ENCODE data around the gene KAZN.
"Not testable (repeated sequence)": the region's sequence is repeated elsewhere in the genome, so short reads cannot be mapped to it uniquely, and the experiment has no call there.

The KAZN gene

DNA sequence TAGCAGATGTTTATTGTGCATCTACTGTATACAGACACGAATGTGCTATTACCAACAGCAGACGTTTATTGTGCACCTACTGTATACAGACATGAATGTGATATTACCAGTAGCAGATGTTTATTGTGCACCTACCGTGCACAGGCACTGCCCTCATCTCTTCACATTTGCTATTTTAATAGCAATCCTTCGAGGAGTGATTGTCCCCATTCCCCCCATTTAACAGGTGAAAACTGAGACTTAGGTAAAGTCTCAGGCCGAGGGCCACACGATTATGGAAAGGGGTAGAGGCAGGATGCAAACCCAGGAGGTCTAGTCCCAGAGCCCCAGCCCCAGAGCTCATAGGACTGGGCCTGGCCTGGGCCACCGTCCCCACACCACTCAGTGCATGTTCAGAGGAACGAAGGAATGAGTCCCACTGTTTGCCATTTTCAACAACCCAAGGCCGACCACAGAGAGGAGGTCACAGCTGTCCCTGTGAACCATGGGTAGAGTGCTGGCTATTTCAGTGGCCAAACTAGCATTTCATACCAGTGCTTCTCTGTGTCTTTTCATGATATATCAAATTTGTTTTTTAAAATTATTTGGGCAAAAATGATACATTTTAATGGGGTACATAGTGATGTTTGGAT, 440.6 kb downstream of the KAZN start:
- no peak for DNase-seq (ENCODE audit: low read depth)

DNA sequence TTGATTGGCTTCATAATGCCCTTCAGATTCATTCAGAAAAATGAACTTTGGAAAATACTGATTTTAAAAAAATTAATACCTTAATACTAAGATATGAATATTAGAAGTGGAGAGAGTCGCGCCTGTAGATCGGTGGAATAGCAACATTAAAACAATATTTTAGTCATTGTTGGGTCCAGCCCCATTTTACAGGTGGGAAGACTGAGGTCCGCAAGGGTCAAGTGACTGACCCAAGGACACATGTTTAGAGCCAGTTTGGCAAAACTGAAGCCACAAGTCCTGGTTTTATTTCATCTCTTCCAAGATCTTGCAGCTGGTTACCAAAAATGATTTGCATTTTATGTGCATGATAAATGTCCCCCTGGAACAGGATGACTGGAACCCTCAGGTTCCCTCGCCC, 441.4 kb downstream of the KAZN start:
- no peak for DNase-seq (ENCODE audit: low read depth)

DNA sequence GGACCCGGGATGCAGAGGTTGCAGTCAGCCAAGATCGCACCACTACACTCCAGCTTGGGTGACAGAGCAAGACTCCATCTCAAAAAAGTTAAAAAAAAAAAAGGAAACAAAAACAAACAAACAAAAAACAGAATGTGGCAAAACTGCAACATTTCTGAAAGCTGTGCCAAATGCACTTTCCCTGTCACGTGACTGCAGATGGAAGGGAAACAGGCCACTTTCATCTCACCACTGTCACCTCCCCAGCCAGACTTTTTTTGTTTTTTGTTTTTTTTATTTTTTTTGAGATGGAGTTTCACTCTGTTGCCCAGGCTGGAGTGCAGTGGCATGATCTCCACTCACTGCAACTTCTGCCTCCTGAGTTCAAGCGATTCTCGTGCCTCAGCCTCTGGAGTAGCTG, 442.2 kb downstream of the KAZN start:
- not testable (repeated sequence) for DNase-seq (ENCODE audit: low read depth)

DNA sequence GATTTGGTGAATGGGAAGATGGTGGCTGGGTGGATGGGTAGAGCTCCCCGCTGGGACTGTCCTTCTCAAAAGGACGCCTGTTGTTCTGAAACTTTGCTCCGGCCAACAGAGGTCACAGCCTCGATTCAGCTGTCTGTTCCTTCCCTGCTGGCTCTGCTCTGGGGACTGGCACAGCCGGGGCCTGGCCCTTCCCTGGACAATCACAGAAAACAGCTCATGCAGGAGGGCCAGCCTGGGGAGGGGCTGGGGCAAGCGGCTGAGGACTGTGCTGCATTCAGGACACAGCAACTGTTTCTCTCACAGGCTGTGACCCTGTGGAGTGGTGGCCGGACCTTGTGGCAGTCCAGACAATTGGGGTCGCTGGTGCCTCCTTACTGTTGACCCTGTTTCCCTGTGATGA, 444.4 kb downstream of the KAZN start:
- DNase-seq (ENCODE audit: low read depth), result no peak

DNA sequence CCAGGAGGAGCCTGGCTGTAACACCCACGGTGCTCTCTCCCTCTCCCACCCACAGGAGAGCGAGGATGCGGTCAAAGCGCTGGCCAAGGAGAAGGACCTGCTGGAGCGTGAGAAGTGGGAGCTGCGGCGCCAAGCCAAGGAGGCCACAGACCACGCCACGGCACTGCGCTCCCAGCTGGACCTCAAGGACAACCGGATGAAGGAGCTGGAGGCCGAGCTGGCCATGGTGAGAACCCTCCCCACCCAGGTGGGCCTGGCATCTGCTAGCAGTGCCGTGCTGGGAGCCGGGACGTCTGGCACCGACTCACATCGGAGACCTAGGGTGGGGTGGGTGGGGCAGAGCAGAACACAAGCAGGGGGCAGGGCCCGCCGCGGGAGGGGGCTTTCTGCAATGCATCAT, 445.4 kb downstream of the KAZN start:
- no peak for DNase-seq (ENCODE audit: low read depth)

DNA sequence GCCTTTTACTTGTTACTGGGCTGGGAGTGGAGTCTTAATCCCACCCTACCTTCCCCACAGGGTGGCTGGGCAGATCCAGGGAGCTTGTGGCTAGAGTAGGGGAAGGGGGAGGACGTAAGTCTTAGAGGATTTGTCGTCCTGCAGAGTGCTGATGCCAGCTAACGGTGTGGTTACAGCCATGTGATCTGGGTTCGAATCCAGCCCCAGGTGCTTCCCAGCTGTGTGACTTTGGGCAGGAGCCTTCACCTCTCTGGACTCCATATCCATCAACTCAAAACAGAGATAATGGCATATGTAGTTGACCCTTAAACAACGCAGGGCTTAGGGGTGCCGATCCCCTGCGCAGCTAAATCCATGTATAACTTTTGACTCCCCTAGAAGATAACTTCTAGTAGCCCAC, 446.6 kb downstream of the KAZN start:
- no peak for DNase-seq (ENCODE audit: low read depth)

DNA sequence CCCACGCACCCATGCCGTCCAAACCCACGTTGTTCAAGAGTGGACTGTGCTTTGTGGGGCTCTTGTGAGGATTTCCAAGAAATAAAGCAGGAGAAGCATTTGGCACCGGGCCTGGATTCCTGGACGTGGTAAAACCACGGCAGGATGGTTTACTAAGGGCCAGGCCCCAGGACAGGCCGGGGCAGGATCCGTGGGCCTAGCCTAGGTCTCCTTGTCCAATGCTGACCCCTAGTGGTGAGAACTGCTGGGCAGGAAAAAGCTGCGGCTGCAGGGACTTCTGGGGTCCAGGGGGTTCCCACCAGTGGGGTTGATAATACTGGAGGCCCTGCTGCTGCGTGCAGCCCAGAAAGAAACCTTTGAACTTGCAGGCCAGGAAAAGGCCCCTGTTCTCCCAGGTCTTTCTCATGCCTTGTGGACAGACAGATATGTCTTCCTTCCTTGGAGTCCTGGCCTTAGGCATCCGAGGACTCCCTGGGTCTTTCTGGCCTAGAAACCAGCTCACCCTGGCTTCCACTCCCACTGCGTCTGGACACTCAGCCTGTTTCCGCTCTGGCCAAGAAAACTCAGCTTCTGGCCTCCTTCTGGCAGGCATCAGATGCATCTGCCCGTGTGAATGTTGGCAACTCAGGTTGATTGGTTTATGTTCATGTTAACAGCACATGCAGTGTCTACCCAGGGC, 448.1 kb downstream of the KAZN start:
- DNase-seq (ENCODE audit: low read depth), result no peak

DNA sequence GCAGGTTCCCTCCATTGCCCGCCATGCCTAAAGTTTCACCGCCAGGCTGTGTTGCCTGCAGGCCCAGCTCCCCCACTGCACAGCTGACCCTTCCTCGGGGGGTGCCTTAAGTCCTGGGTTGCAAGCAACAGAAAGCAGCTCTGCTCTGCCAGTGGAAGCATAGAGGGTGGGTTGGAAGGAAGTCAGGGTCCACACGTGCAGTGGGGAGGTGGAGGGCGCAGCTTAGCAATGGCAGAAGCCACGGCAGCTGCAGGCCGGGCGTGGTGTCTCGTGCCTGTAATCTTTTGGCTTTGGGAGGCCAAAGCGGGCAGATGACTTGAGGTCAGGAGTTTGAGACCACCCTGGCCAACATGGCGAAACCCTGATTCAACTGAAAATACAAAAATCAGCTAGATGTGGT, 448.8 kb downstream of the KAZN start:
- no peak for DNase-seq (ENCODE audit: low read depth)

DNA sequence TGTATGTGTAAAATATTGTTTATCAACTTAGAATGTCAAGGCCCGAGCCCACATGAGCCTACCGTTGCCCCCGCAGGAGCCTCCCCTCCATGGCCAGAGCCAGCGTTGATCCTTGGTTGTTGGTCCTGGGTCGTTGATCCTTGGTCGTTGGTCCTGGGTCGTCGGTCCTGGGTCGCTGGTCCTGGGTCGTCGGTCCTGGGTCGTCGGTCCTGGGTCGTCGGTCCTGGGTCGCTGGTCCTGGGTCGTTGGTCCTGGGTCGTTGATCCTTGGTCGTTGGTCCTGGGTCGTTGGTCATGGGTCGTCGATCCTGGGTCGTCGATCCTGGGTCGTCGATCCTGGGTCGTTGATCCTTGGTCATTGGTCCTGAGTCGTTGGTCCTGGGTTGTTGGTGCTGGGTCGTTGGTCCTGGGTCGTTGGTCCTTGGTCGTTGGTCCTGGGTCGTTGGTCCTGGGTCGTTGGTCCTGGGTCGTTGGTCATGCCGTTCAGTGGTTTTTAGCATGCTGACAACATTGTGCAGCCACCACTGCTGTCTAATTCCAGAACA, 450.0 kb downstream of the KAZN start:
- DNase-seq (ENCODE audit: low read depth), result no peak

DNA sequence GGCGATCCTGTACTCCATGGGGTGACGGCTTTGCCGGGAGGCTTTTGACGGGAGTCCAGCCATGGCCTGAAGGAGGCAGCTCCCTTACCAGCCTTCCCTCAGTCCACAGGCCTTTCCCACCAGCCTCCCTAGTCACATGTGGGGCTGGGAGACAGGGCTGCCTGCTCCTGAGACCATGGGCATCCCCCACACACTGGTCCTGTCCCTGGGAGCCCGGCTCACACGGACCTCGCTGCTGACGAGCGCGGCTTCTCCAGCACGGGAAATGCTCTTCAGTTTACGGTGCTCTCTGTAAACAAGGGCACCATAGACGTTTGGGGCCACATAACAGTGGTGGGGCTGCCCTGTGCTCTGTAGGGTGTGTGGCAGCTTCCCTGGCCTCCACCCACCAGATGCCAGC, 450.6 kb downstream of the KAZN start:
- DNase-seq (ENCODE audit: low read depth), result no peak

DNA sequence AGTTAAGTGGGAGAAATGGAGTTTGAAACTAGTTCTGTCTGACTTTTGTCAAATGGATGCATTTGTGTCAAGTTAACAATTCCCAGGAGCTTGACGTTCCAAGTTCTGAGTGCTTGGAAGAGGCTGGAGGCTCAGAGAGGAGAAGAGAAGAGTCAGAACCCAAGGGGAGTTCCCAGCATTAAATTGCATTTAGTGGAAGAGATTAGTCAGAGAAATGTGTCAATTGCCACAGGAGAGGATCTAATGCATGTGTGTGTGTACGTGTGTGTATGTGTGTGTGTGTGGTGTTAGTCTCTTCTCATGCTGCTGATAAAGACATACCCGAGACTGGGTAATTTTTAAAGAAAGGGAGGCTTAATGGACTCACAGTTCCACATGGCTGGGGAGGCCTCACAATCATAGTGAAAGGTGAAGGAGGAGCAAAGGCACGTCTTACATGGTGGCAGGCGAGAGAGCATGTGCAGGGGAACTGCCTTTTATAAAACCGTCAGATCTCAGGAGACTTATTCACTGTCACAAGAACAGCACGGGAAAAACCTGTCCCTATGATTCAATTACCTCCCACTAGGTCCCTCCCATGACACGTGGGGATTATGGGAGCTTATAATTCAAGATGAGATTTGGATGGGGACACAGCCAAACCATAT, 453.5 kb downstream of the KAZN start:
- no peak for DNase-seq (ENCODE audit: low read depth)

DNA sequence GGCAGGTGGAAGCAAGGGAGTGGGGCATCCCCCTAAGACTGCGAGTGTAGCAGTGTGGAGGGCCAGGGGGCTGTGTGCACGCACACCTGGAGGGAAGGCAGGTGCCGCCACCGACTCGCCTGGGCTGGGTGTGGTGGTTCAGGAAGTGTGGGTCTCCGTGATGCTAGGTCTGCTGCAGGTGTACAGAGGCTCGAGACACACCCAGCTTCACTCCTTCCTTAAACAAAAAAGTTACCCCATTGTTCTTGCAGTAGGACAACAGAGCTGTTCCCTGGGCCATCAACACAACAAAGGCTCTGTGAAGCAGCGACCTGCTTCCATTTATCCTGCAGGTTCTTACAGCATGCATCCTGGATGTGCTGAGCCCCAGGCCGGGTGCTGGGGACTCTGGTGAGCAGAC, 454.7 kb downstream of the KAZN start:
- DNase-seq (ENCODE audit: low read depth), result no peak

DNA sequence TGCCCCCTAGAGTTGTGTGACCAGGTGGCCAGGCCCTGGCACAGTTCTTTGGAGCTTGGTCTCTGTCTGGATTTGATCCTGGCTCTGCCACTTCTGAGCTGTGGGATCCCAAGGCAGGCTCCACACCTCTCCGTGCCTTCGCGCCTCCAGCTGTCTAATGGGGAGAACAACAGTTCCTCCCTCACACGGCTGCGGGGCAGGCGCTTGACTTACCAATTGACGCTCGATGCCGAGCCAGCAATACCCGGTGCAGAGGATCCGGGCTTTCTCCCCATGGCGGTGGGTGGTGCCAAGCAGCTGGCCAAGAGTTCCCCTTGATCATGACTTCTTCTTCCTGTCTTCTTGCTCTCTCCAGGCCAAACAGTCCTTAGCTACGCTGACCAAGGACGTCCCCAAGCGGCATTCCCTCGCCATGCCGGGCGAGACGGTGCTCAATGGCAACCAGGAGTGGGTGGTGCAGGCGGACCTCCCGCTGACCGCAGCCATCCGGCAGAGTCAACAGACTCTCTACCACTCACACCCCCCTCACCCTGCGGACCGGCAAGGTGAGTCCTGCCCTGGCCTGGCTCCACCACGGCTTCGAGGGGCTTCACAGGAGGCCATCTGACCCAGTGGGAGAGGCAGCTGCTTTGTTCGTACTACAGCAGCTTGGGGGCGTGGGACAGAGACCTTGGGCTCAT, 457.4 kb downstream of the KAZN start:
- DNase-seq (ENCODE audit: low read depth), result no peak

DNA sequence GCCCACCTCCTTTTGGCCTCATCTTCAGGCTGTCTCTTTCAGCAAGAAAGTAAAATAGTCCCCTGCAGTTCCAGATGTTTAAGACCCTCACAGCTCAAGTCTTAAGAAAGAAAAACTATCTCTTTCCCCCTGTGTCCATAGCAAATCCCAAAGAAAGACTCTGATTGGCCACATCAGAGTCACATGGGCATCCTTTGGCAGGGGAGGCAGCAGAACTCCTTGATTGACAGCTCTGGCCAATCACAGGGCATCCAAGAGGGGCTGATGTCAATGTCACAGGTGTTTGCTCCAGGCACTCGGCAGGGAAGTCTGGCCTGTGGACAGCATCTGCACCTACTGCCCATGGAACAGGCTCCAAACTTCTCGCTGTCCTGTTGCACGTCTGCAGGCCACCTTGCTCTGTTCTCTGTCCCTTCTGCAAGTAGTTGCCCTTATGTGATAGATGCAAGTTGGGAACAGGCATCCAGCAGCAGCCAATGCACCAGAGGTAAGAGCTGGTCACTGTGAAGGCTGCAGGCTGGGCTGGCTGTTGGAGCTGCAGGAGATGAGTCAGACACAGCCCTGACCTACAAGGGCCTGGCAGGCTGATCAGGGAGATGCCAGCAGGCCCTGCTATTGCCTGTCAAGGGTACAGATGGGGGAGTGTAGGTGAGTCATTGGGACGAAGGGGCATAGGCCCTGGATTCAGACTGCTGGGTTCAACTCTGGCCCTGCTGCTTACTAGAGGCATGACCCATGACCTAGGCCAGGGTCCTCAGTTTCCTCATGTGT, 458.2 kb downstream of the KAZN start:
- DNase-seq (ENCODE audit: low read depth), result no peak

DNA sequence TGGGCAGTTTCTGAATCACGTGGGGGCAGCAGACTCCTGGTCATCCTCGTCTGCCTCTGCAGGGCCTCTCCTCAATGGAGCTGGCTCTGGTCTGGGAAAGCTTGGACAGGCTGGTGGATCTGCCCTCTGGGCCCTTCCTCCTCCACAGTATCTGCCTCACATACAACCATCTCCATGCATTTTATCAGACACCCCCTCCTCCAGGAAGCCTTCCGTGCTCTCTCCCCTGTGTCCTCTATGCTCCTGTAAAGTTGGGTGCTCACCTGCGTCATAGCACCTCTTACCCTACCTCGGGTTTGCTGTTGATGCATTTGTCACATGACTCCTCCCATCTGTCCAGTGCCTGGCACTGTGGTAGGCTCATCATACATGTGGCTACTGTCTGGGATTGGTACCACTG, 459.3 kb downstream of the KAZN start:
- DNase-seq (ENCODE audit: low read depth), result no peak

DNA sequence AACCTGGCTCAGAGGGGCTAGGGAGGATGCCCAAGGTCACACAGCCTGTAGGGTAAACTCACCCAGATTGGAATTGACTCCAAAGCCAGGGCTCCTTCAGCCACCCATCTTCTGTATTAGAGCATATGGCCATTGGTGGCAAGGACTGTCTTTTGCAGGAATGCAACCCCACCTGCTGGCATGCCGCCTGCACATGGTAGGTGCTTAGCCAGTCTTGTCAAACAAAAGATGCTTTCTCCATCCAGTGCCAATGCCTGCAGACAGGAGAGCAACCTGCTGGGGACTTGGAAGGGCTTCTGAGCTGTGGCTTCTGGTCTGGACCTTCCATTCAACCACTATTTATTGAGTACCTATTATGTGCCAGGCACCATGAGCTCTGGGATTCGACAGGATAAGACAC, 459.8 kb downstream of the KAZN start:
- no peak for DNase-seq (ENCODE audit: low read depth)

DNA sequence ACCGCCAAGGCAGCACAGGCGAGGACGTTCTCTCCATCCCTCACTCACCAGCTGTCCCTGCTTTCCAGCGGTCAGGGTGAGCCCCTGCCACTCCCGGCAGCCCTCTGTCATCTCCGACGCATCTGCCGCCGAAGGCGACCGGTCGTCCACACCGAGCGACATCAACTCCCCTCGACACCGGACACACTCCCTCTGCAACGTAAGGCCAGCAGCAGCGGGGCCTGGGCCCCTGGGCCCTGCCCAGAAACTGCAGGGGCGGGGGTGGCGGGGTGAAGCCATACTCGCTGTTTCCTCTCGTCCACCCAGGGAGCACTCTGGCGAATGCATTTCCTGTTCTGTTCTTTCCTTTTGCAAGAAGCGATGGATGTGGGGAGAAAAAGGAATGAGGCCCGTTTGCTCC, 461.6 kb downstream of the KAZN start:
- DNase-seq (ENCODE audit: low read depth), result no peak

DNA sequence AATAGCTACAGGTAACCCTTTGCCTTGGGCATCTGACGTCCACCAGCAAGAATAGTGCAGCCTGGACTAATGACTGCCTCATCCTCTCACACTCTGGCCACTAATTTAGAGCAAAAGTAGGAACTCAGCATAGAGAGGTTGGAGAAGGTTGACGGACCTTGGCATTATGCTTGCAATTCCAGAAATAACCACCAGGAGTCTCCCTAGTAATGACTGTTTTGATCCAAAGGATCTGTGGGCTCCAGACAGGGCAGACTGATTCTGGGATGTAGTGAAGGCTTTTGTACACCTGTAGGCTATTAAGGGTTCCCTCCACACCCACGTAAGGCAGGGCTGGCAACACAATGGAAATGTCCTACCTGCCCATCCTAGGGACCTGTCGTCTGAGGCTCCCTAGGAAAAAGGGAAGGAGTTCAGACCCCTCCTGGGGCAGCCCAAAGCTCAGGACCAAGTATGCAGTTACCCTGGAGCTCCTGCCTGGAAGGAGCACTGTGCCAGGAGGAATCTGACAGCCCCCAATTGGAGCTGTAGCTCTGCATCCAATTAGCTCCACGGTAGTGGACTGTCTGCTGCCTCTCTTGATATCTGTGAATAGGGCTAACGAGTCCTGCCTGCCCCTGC, 464.1 kb downstream of the KAZN start:
- no peak for DNase-seq (ENCODE audit: low read depth)

DNA sequence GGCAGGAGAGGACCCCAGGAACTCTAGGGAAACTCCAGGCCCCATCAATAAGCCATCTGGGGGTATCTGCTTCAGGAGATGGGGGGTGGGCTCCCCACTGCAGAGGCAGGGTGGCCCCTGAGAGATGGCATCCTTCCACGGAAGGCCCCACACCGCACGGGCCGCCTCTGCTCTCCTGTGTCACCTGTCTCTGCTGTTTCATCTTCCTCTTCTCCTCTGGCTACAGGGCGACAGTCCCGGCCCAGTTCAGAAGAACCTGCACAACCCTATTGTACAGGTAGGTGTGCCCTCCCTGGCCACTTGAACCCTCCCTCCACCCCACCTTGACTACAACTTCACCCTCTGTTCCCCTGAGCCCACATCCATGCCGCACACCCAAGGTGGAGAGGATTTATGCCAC, 464.9 kb downstream of the KAZN start:
- no peak for DNase-seq (ENCODE audit: low read depth)

DNA sequence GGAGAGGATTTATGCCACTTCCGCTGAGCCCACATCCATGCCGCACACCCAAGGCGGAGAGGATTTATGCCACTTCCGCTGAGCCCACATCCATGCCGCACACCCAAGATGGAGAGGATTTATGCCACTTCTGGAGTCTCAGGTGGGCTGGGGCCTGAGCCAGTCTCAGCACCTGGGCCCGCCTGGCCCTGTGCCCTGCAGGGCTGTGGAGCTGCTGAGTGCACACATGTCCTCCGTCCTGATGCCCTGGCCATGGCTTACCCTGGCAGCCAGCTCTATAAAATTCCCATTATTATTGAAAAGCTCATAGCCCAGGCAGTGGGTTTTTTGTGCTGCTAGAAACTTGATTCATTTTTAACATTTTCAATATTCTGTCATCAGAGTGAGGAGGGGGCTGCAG, 465.3 kb downstream of the KAZN start:
- no peak for DNase-seq (ENCODE audit: low read depth)

DNA sequence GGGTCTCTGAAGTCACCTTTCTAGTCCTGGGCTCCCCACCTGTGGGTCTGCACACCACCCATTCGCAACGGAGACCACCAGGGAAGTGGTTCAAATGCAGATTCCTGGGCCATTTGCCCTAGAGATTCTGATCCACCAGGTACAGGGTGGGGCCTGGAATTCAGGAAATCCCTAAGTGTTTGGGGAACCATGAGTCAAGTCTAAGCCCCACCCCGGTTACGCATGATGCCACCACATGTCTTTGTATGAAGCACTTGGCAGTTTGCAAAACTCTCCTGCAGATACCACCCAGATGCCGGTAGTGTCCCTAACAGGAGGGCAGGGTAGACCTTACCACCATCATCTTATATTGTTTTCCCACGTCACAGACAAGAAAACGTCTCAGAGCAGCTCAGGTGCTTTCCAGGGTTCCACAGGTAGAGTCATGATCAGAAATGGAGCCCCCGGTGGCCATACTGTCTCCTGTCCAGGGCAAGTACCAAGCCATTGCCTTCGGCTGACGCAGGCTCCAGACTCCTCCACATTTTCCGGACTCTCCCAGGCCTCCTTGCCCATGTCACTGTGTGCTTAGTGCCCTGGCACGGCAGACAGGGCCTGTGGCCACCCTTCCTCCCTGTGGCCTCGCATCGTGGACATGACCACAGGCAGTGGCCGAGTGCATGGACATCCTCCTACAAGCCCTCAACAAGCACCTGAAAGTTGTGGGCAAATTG, 465.9 kb downstream of the KAZN start:
- no peak for DNase-seq (ENCODE audit: low read depth)

All from activated T-helper 9 cell treated with anti-CD3 and anti-CD28 coated beads, Interleukin-2, amount 50 U/mL, for 16 hours (primary cell).